WTC11 (cell line): Measurements from ENCODE around the gene CNPY4.

ENCODE experiments used
- MAX ChIP-seq: sonication (generic); formaldehyde crosslinking; IDR thresholded peaks from 2 replicates; pipeline ENCODE4 v1.8.0; 2022; ENCODE audit warnings: mild to moderate bottlenecking, missing genetic modification reagents
- SP1 ChIP-seq: sonication (generic); formaldehyde crosslinking; conservative IDR thresholded peaks from 2 replicates; pipeline ENCODE4 v1.8.1; 2022; ENCODE audit warnings: missing genetic modification reagents

GRCh38 chr7:100173806-100174495 is 54.5 kb downstream of the CNPY4 start:
- TF ChIP-seq SP1 (no peak), MAX (CRISPR knock-in tag) (no peak)
